Smooth muscle cell (in vitro differentiated cells): ENCODE results near the gene TNNT3. TPM values are rescaled to one million over a fixed set of nuclear protein-coding genes. Genes with fewer than 3 reads are reported as not detected.

ENCODE experiments used
- DNase-seq: peaks from one replicate; lab custom pipeline; 2025; ENCODE audit not compliant: unreplicated experiment; lab: John Stamatoyannopoulos, UW
- H2AFZ ChIP-seq: fragments of 200-600 bp; sonication (generic); 2 replicates; pipeline ENCODE4 v1.6.0; 2016; ENCODE audit warnings: antibody characterized with exemption, low read depth, mild to moderate bottlenecking
- H3F3A ChIP-seq: fragments of 200-600 bp; sonication (generic); 2 replicates; pipeline ENCODE4 v1.6.0; 2017; ENCODE audit warnings: antibody characterized with exemption, low read depth
- H3K27ac ChIP-seq: fragments of 200-600 bp; sonication (generic); 2 replicates; pipeline ENCODE4 v1.5.1; 2016; ENCODE audit warnings: low read depth, mild to moderate bottlenecking
- H3K27me3 ChIP-seq: fragments of 200-600 bp; sonication (generic); 2 replicates; pipeline ENCODE4 v1.6.1; 2016; ENCODE audit warnings: low read depth, mild to moderate bottlenecking
- H3K36me3 ChIP-seq: fragments of 200-600 bp; sonication (generic); 2 replicates; pipeline ENCODE4 v1.5.1; 2016; ENCODE audit warnings: low read depth
- H3K4me1 ChIP-seq: fragments of 200-600 bp; sonication (generic); 2 replicates; pipeline ENCODE4 v1.5.1; 2016; ENCODE audit warnings: low read depth
- H3K4me2 ChIP-seq: fragments of 200-600 bp; sonication (generic); 2 replicates; pipeline ENCODE4 v1.6.0; 2016; ENCODE audit warnings: mild to moderate bottlenecking
- H3K4me3 ChIP-seq: fragments of 200-600 bp; sonication (generic); 2 replicates; pipeline ENCODE4 v1.5.1; 2016; ENCODE audit warnings: mild to moderate bottlenecking
- H3K79me2 ChIP-seq: fragments of 200-600 bp; sonication (generic); 2 replicates; pipeline ENCODE4 v1.6.0; 2016; ENCODE audit warnings: low read depth, mild to moderate bottlenecking
- H3K9ac ChIP-seq: fragments of 200-600 bp; sonication (generic); 2 replicates; pipeline ENCODE4 v1.6.0; 2016; ENCODE audit warnings: low read depth
- H3K9me3 ChIP-seq: fragments of 200-600 bp; sonication (generic); replicated peaks from 2 replicates; pipeline ENCODE4 v1.5.1; 2016; ENCODE audit warnings: low read depth
- H4K20me1 ChIP-seq: fragments of 200-600 bp; sonication (generic); 2 replicates; pipeline ENCODE4 v1.6.0; 2016; ENCODE audit warnings: low read depth
- WGBS: methylation state at CpG from one replicate; pipeline ENCODE4 v1.1.7; 2016; ENCODE audit warnings: low lambda C conversion rate; 5-methylcytosine and 5-hydroxymethylcytosine counted together
- polyA plus RNA-seq: library from polyadenylated mRNA; unstranded; fragments of >200 nt; fragmentation: Nextera tagmentation; extraction: Ambion mirVana; gene quantifications from 2 replicates; pipeline ENCODE4 v1.2.1, GENCODE V29; 2016
- total RNA-seq: library from RNA; depleted of rRNA; stranded (reverse); fragments of >200 nt; gene quantifications from 2 replicates; pipeline ENCODE4 v1.2.3, GENCODE V29; 2014
- TF ChIP-seq, protein P1 (sequence below): fragments of 200-600 bp; sonication (generic); IDR thresholded peaks from 2 replicates; pipeline ENCODE4 v1.5.1; 2017; ENCODE audit warnings: borderline replicate concordance, mild to moderate bottlenecking, antibody characterized with exemption; ENCODE audit not compliant: insufficient read depth, poor library complexity, severe bottlenecking

TNNT3 gene
- total and polyA plus RNA-seq, 2 experiments from 2014 or later, result 0.97 to 1.9 TPM

DNA sequence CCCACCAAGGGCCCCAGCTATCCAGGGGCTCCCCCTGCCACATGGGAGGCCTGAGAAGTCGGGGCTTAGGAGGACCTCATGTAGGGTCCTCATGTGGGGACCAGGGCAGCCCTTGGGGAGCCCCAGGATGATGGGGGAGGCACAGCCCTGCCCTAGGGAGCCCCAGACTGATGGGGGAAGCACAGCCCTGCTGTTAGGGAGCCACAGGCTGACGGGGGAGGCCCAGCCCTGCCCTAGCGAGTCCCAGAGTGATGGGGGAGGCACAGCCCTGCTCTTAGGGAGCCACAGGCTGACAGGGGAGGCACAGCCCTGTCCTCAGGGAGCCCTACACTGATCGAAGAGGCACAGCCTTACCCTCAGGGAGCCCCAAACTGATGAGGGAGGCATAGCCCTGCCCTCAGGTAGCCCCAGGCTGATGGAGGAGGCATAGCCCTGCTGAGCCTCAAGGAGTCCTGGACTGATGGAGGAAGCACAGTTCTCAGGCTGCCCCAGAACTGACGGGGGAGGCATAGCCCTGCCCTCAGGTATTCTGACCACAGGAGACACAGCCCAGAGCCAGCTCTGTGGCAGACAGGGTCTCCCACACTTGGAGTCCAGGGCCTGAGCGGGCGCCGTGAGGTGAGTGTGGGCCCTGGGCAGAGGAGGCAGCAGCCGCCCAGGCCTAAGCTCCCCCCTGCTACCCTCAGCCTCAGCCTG lies 38.6 kb upstream of the TNNT3 start:
- no peak overlapping the region for H3K4me3 ChIP-seq
- H3K36me3 ChIP-seq, result no peaks in the 10 kb centered on the region
- H3K27ac ChIP-seq, result peak overlapping the region; percentile 89
- no peaks in the 10 kb centered on the region for H3F3A ChIP-seq
- peak overlapping the region; percentile 72 for H2AFZ ChIP-seq
- TF ChIP-seq, protein P1, sequence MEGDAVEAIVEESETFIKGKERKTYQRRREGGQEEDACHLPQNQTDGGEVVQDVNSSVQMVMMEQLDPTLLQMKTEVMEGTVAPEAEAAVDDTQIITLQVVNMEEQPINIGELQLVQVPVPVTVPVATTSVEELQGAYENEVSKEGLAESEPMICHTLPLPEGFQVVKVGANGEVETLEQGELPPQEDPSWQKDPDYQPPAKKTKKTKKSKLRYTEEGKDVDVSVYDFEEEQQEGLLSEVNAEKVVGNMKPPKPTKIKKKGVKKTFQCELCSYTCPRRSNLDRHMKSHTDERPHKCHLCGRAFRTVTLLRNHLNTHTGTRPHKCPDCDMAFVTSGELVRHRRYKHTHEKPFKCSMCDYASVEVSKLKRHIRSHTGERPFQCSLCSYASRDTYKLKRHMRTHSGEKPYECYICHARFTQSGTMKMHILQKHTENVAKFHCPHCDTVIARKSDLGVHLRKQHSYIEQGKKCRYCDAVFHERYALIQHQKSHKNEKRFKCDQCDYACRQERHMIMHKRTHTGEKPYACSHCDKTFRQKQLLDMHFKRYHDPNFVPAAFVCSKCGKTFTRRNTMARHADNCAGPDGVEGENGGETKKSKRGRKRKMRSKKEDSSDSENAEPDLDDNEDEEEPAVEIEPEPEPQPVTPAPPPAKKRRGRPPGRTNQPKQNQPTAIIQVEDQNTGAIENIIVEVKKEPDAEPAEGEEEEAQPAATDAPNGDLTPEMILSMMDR, result no peak
- no peak for DNase-seq
- no peaks in the 10 kb centered on the region for H4K20me1 ChIP-seq
- H3K27me3 ChIP-seq, result no peaks in the 10 kb centered on the region
- peak overlapping the region; percentile 78 for H3K9ac ChIP-seq
- peaks cover 6% of the 10 kb centered on the region for H3K4me1 ChIP-seq
- H3K4me2 ChIP-seq, result no peak overlapping the region
- H3K79me2 ChIP-seq, result no peaks in the 10 kb centered on the region
- no peaks in the 10 kb centered on the region for H3K9me3 ChIP-seq
- WGBS, result 85% methylated on average over 9 of the region's 9 CpGs

DNA sequence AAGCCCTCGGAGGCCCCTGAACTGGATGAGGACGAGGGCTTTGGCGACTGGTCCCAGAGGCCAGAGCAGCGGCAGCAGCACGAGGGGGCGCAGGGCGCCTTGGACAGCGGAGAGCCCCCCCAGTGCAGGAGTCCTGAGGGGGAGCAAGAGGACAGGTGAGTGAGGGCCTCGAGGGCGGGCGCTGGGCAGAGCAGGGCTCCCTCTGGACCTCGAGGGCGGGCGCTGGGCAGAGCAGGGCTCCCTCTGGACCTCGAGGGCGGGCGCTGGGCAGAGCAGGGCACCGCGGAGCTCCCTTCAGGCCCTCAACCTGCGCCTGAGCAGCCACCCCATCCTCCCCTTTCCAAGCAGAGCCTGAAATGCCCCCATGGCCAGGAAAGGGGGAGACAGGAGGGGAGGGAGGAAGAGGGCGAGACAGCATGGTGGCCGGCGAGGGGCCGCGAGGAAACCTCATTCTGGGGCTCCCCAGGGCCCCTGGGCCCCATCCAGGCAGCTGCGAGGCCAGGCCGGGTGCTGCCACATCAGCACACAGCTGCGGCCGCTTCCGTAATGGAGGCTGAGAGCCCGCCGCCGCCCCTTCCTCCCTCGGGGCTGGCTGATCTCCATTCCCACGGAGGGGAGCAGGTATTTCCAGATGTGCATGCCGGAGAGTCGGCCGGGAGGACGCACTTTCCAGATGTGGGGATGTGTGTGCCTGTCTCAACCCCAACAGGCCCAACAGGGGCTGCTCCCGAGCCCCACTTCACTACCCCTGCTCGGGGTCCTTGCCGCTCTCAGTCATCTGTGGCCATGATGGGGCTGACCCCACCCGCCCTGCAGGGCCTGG lies 37.9 kb upstream of the TNNT3 start:
- H3K27ac ChIP-seq, result no peak overlapping the region
- no peaks in the 10 kb centered on the region for H3F3A ChIP-seq
- H3K4me3 ChIP-seq, result no peak overlapping the region
- H3K9ac ChIP-seq, result peak overlapping the region; percentile 78
- no peak overlapping the region for H3K4me2 ChIP-seq
- 93% methylated on average over 35 of the region's 43 CpGs for WGBS
- H3K4me1 ChIP-seq, result peaks cover 3% of the 10 kb centered on the region
- no peaks in the 10 kb centered on the region for H3K9me3 ChIP-seq
- no peaks in the 10 kb centered on the region for H3K27me3 ChIP-seq
- H3K79me2 ChIP-seq, result no peaks in the 10 kb centered on the region
- H4K20me1 ChIP-seq, result no peaks in the 10 kb centered on the region
- no peak for DNase-seq
- no peaks in the 10 kb centered on the region for H3K36me3 ChIP-seq
- TF ChIP-seq, protein P1, result peak; percentile 2
- peak overlapping the region; percentile 14 for H2AFZ ChIP-seq

DNA sequence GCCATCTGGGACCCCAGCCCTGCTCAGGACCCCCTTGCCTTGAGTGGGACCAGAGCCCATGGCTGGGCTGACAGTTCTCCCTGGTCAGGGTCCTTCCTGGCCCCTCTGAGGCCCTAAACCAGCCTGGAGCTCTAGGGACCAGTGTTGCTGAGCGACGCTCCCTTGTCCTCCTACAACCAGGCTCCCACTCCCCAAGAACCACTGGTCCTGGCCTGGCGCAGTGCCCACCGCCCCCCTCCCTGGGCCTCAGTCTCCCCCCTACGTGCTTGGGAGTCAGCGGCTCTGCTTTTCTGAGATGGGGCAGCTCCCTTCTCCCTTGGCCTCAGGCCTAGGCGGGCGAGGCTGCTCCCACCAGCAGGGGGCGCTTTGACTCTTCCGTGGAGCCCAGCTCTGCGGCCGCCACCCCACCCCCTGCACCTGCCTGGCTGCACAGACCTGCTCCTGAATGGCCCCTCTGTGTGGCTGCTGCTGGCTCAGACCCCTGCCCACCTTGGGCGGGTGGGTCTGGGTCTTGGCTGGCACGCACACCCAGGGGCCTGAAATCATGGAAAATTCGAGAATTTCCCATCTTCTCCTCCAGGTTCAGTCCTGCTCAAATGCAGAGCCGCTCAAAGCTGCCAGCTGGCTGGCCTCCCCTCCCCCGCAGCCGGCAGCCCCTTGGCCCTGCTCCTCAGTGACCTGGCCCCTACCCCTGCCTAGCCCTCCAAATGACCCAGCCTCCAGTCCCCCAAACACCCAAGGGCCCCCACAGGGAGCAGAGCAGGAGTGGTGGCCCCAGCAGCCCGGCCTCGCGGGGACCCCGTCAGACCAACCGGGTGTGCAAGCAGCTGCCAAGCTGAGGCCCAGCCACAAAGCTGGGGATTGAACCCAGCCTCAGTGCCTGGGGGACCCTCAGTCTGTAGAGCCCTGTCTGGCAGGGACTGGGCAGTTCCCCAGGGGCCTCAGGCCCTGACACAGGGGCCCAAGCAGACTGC lies 37.0 kb upstream of the TNNT3 start:
- no peak overlapping the region for H3K9ac ChIP-seq
- H4K20me1 ChIP-seq, result no peaks in the 10 kb centered on the region
- 42% methylated on average over 21 of the region's 23 CpGs for WGBS
- no peaks in the 10 kb centered on the region for H3K79me2 ChIP-seq
- H3F3A ChIP-seq, result no peaks in the 10 kb centered on the region
- no peaks in the 10 kb centered on the region for H3K27me3 ChIP-seq
- H3K4me2 ChIP-seq, result no peak overlapping the region
- TF ChIP-seq, protein P1, result peak; percentile 96
- no peaks in the 10 kb centered on the region for H3K9me3 ChIP-seq
- no peaks in the 10 kb centered on the region for H3K36me3 ChIP-seq
- DNase-seq, result peak; percentile 52
- H3K4me1 ChIP-seq, result no peaks in the 10 kb centered on the region
- H3K4me3 ChIP-seq, result no peak overlapping the region
- H3K27ac ChIP-seq, result no peak overlapping the region
- H2AFZ ChIP-seq, result peak overlapping the region; percentile 14
